Stimulated activated CD8-positive, alpha-beta memory T cell treated with anti-CD3 and anti-CD28 coated beads, Interleukin-2, amount 100 ng/mL, for 48 hours (primary cell): ENCODE results near the gene ARHGEF12.

ENCODE experiments used
- DNase-seq, 2 donors: peaks; one replicate each; pipeline ENCODE4 v3.0.0-alpha.2; 2020; ENCODE audit warnings: low read depth in 2 of 2

The ARHGEF12 gene

GRCh38 chr11:120335908-120336640, at the start of gene ARHGEF12:
TSS of gene ARHGEF12 (plus strand) at chr11:120336413. CDS start at chr11:120337244, 831 bp downstream.
- peak; percentile 74 to 81 for DNase-seq

- DNase-seq: no peak
These were observed 48.2 kb upstream of the ARHGEF12 start for GRCh38 chr11:120288021-120288420.

- no peak for DNase-seq
These were observed 46.8 kb upstream of the ARHGEF12 start for GRCh38 chr11:120289426-120289825.

- DNase-seq: no peak
These were observed 45.3 kb upstream of the ARHGEF12 start for GRCh38 chr11:120290956-120291355.

- DNase-seq: no peak
These were observed 43.0 kb upstream of the ARHGEF12 start for GRCh38 chr11:120293038-120293800.

DNA sequence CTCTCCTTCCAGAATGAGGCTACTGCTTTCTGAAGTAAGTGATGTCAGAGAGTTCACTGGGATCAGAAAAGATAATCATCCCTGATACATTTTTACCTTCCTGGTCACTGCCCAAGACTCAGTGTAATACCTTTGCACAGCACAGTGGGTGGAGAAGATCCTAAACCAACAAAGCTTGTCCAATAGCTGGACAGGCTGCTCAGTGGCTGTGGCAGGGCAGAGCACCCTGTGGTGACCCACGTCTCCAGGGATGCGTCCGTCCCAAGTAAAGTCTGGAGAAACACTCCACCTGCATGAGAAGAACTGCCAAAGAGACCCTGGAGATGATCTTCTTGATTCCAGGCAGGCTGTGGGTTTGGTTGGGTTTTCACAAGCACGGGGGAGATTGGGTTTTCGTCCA, 42.1 kb upstream of the ARHGEF12 start:
- no peak for DNase-seq

GRCh38 chr11:120295099-120295498, 41.1 kb upstream of the ARHGEF12 start:
- no peak for DNase-seq

- no peak for DNase-seq
These were observed 39.7 kb upstream of the ARHGEF12 start for GRCh38 chr11:120296554-120296953.

DNA sequence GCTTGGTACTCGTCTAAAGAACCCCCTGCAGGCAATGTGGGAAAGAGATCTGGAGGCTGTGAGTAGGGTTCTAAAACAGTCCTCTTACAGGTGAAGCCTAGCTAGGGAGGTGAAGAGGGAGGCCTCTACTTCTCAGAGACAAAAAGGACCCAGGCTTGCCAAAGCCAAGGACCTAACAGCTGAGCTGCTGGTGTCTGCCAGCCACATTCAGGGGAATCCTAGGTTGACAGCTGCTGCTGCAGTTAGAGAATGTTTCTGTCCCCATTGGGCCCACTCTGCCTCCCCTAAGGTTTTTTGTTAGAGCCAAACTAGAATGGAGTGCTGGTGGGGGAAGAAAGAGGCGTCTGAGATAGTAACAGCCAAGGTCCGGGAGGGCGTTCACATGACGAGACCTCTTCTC, 37.8 kb upstream of the ARHGEF12 start:
- no peak for DNase-seq

GRCh38 chr11:120302001-120302805, 34.0 kb upstream of the ARHGEF12 start:
- DNase-seq: no peak

GRCh38 chr11:120303004-120303637, 33.1 kb upstream of the ARHGEF12 start:
- peak; percentile 15 to 37 for DNase-seq

DNA sequence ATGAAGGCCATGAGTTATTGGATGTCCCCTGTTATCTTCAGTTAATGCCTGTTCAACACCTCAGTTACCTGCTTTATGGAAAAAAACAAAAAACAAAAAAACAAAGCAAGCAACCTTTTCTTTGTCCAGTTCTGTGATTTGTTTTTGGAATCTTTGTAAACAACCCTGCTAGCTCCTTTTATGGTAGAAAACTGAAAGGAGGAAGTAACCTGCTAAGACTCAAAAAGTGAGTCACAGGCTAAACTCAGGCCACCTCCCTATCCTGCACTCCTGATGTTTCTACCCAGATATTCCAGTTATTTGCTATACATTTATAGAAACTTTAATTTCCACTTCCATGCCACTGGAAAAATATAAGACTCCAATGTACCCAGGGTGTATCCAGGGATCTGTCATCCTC, 31.7 kb upstream of the ARHGEF12 start:
- DNase-seq: no peak

DNA sequence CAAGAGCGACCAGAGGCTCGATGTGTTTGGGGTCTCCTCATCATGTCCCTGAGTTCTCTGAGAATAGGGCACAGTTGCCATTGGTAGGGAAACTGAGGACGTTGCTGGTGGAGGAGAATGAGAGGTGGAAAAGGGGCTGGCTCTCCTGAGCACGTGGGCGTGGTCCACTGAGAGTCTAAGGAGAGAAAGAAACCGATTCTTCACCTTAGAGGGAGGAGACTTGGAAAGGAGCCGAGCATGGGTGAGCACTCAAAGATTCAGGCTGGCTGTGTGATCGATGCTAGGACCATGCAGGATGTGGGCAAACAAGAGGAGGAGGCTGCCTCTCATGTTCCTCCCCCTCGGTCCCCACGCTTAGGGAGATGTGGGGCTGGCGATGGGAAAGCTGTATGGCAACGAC, 30.9 kb upstream of the ARHGEF12 start:
- no peak for DNase-seq

DNA sequence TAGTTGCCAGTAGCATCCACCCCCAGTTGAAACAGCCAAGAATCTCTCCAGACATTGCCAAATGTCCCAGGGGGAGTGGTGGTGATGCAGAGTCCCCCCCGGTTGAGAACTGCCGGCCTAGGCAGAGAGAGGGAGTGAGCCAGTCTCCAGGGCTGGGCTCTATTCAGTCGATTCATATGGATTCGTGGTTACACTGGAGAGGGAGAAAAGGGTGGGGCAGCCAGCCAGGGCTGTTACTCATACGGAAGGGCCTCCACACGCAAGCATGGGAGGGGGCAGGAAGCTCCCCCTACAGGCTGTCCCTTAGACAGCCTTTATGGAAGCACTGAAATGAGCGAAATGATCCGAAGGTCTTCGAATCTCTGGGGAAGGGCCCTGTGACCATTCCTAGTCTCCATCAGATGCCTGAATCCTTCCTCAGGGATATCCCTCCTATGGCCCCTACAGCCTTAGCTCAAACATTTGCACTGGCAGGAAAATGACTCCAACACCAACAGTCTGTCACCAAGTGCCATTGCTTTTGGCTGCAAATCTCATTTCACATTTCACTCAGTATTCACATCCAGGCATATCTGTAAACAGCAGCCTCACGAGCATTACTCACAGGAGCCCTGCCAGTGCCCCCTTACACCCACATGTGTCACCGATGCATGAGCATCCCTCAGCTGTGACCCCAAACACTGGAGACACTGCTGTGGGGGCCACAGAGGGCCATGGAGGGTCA, 29.5 kb upstream of the ARHGEF12 start:
- DNase-seq: no peak

- DNase-seq: no peak
These were observed 28.7 kb upstream of the ARHGEF12 start for GRCh38 chr11:120307476-120307875.

GRCh38 chr11:120308081-120308480, 28.1 kb upstream of the ARHGEF12 start:
- DNase-seq: no peak

DNA sequence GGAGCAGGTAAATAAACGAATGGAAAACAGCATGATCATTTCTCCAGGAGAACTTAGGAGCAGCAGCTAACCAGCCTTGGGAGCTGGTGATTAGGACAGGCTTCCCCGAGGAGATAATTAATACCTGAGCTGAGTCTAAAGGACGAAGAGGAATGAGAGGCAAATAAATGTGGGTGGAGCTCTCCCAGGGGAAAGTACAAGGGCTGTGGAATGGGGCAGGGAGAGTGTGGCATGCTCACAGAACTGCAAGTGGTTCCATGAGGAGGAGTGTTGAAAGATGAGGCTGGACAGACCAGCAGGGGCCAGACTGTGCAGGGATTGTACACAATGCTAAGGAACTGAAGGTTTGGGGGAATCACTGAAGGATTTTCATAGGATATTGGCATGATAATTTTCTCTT, 25.3 kb upstream of the ARHGEF12 start:
- no peak for DNase-seq

DNA sequence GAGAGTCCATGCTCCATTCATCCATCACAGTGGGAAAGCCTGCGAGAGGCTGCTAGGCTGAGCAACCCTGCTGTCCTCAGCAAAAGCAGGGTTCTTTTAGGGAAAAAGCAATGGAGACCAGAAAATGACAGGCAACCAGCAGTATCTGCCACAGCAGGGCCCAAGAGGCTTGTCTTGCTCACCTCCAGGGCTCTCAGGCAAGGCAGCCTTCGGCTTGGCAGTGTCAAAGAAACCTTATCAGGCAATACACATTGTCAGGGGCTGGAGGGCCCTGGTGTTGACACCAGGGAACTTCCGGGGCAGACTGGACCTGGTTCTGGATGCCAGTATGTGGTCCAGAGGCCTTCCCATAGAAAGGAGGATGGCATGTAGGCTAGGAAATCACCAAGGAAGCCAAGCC, 21.4 kb upstream of the ARHGEF12 start:
- no peak for DNase-seq

DNA sequence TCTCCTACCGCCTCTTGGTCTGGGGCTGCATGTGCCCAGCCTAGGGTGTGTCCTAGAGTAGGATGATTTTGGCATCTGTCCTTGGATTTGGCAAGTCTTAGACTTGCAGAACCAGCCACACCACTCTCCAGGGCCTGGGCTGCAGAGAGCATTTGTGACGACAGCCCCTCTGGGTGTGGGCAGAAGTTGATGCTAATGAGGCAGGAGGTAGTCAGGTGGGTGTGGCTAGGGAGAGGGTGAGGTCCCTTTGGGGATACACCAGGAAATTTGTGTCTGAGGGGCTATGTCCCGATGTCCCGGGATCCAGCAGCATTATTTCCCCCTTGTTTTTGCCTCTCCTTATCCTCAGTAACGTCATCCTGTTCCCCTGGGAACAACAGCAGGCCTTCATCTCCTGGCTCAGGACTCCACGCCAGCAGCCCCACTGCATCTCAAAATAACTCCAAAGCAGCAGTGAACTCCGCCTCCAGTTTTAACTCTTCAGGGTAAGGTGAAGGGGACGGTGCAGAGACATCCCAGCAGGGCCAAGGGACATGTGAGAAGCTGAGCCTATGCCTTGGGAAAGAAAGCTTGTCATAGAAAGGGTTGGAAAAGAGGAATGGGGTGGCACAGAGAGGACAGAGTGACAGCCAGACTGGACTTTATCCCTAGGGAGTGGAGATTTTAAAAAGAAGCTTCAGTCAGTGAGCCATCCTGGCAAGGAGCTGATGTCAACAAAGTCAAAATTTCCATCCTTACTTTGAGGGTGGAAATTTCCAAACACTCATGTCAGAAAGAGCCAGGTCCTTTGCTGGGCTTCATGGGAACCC, 19.1 kb upstream of the ARHGEF12 start:
- no peak for DNase-seq

- DNase-seq: no peak
These were observed 18.3 kb upstream of the ARHGEF12 start for GRCh38 chr11:120317689-120318480.
